Suppressor macrophage treated with lipopolysaccharide for 1 hour (primary cell): ENCODE measurements around the gene SLC25A25.
A peak's percentile ranks its signal among the peaks of the same experiment; 100 is the strongest.

Source experiments
- DNase-seq, 3 donors: peaks; one replicate each; pipeline ENCODE4 v3.0.0-alpha.2; 2020 to 2022

SLC25A25 gene

DNA sequence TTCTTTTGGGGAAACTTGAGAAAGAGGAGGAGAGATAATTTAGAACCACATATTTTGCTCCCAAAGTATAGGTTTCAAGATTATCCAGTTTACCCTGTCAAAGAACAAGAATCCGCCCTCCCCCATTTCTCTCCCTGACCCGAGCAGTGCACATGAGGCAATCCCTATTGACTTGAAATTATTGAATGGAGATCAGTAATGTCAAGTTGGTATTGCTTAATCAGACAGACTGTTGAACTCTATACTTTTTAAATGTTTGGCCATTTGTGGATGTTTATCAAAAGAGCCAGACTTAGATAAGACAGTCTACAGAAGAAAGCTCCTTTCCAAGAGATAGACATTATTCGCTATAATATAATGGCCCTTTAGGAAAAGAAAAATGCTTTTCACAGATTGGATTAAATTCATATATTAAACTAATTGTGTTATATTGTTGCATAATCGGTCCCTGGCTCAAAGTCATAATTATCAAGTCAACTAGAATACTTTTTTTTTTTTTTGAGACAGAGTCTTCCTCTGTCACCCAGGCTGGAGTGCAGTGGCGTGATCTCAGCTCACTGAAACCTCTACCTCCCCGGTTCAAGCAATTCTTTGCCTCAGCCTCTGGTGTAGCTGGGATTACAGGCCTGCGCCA, 5.3 kb downstream of the SLC25A25 start:
- DNase-seq, result no peak

DNA sequence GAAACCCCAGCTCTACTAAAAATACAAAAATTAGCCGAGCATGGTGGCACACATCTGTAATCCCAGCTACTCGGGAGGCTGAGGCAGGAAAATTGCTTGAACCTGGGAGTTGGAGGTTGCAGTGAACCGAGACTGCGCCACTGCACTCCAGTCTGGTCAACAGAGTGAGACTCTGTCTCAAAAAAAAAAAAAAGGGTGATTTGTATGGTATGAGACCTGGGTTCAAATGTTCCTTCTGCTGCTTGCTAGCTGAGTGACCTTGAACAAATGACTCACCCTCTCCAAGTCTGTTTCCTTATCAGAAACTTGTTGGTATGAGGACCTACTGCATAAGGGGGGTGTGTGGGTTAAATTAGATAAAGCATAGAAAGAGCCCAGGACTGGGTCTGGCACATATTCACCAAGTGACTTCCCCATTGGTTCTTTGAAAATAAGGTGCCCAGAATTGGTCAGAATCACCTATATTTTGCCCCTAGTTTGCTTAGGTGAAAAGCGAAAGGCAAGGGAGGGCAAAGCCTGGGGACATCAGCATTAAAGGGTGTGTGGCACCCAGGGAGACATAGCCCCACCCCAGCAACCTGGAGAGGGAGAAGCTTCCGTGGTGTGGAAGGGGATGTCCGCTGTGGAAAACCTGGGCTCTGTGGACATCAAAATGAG, 9.9 kb downstream of the SLC25A25 start:
- DNase-seq, result no peak

- DNase-seq, result peak; percentile 67 to 77 (median 69)
These were observed 10.7 kb downstream of the SLC25A25 start for GRCh38 chr9:128078504-128079434.

DNA sequence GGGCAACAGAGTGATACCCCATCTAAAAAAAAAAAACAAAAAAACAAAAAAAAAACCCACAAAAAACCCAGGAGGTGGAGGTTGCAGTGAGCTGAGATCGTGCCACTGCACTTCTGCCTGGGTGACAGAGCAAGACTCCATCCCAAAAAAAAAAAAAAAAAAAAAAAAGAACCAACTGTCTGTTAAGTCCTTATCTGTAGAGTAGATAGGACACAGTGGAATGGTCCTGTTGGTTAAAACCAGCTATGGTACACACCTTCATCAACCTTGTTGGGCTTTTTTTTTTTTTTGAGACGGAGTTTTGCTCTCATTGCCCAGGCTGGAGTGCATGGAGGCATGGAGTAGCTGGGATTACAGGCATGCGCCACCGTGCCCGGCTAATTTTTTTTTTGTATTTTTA, 12.2 kb downstream of the SLC25A25 start:
- DNase-seq, result no peak

GRCh38 chr9:128081056-128081455, 13.0 kb downstream of the SLC25A25 start:
- no peak for DNase-seq

DNA sequence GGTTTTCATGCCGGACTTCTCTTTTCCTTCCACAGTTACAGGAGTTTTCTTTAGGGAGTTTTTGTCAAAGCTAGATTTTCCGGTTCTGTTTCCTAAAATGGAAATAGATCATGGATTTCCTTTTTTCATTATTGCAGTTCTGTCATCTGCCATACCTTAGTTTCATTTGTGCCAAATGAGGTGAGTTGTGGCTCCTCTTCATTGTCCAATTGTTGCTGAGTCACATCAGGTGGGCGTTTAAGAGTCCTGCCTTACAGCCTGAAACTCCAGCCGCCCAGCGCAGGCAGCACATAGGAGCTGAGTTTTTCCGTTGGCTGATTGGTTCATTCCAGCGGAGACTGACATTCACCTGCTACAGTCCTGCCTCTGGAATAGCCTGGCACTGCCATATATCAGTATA, 14.1 kb downstream of the SLC25A25 start:
- DNase-seq, result peak; percentile 52 to 56 (median 55)

GRCh38 chr9:128084746-128085145, 16.7 kb downstream of the SLC25A25 start:
- DNase-seq, result no peak

DNA sequence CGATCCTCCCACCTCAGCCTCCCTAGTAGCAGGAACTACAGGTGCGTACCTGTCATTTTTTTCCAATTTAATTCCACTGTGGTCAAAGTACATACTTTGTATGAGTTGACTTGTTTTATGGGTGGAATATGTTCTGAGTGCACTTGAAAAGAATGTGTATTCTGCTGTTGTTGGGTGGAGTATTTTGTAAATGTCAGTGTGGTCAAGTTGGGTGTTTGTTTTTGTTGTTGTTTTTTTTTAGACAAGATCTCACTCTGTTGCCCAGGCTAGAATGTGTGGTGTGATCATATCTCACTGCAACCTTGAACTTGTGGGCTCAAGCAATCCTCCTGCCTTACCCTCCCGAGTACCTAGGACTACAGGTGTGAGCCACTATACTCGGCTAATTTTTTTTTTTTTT, 17.9 kb downstream of the SLC25A25 start:
- DNase-seq, result no peak

- no peak for DNase-seq
These were observed 19.2 kb downstream of the SLC25A25 start for GRCh38 chr9:128087262-128087661.

GRCh38 chr9:128088253-128088945, 20.4 kb downstream of the SLC25A25 start:
- DNase-seq, result no peak

DNA sequence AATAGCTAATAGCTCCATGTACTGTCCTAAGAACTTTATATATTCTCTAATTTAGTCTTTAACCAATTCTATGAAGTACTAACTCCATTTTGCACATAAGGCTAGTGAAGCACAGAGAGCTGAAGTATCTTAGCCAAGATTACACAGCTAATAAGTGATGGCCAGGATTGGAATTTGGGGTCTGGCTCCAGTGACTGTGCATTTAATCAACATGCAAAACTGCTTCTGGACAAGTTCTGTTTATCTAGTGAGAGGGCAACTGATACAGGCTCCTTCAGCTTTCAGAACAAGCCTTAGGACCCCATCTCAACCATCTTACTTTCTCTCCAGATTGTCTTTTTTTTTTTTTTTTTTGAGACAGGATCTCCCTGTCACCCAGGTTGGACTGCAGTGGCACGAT, 21.3 kb downstream of the SLC25A25 start:
- DNase-seq, result no peak

GRCh38 chr9:128091144-128091543, 23.1 kb downstream of the SLC25A25 start:
- no peak for DNase-seq

- DNase-seq, result no peak
These were observed 23.5 kb downstream of the SLC25A25 start for GRCh38 chr9:128091571-128091970.

- DNase-seq, result no peak
These were observed 24.4 kb downstream of the SLC25A25 start for GRCh38 chr9:128092199-128092977.

- DNase-seq, result no peak
These were observed 25.0 kb downstream of the SLC25A25 start for GRCh38 chr9:128093011-128093410.

- peak; percentile 93 to 96 (median 96) for DNase-seq
These were observed 26.3 kb downstream of the SLC25A25 start for GRCh38 chr9:128094166-128094949.

- no peak for DNase-seq
These were observed 27.0 kb downstream of the SLC25A25 start for GRCh38 chr9:128094950-128095544.

DNA sequence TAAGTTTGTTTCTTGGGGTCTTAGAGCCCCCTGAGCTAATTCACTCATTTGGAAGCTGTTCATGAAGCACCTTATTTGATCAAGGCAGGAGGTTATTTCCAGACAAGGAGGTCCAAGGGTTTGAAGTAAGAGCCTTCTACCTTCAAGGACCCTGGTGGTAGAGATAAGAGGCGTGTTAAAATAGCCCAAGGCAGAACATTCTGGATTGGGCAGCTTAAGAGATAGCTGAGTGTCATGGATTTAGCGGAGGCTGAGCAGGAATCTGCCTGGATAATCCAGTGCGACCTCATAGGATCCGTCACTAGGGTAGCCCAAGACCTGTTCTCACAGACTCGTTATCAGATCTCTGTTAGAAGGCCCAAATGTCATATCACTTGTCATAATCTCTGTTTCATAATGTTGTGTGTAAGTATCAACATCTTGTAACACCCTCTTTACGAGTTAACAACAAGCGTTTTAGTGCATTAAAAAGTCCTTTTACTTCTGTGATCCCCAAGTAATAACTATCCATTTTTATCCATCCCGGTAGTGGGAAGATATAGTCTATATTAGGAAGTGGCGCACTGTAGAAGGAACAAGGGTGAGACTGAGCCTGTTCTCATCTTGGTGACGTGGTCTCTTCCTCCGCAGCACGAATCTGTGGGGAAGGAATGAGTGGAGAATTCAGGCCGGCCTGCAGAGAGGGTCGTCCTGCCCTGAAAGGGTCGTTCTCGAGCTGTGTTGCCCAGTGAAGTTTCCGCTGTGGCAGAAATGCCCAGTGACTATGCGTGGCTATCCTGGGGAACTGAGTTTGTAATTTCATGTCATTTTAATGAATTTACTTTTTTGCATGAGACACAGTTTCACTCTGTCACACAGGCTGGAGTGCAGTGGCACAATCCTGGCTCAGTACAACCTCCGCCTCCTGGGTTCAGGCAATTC, 28.8 kb downstream of the SLC25A25 start:
- no peak for DNase-seq

- DNase-seq, result peak in 2 of 3 donors; percentile 34 to 37
These were observed 29.7 kb downstream of the SLC25A25 start for GRCh38 chr9:128097543-128098296.
